GM12801 (cell line): ENCODE data around the gene HSP90B1.

Experiments used
- TF ChIP-seq, protein P1 (sequence below): IDR thresholded peaks from one replicate; pipeline ENCODE4 v1.5.1; 2011; ENCODE audit warnings: control low read depth; ENCODE audit not compliant: insufficient read length; ENCODE audit errors: extremely low read depth

Gene HSP90B1

DNA sequence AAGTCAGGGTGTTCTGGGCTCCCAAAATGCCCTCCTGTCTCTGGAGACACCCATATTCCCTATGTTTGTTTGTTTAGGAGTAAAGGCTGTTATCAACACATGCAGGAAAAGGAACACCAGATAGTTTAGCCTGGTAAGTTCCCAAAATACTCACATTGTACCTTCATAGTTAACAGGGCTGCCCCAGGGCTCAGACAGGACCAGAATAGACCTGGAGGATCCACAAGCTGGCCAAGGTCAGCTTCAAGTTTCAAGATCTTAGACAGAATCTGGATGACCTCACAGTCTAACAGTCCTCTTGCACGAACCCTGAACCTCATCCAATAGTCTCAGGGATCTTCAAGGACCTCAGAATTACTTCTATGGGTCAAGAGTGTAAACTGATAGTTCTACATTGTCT, 18.1 kb upstream of the HSP90B1 start:
- TF ChIP-seq, protein P1, sequence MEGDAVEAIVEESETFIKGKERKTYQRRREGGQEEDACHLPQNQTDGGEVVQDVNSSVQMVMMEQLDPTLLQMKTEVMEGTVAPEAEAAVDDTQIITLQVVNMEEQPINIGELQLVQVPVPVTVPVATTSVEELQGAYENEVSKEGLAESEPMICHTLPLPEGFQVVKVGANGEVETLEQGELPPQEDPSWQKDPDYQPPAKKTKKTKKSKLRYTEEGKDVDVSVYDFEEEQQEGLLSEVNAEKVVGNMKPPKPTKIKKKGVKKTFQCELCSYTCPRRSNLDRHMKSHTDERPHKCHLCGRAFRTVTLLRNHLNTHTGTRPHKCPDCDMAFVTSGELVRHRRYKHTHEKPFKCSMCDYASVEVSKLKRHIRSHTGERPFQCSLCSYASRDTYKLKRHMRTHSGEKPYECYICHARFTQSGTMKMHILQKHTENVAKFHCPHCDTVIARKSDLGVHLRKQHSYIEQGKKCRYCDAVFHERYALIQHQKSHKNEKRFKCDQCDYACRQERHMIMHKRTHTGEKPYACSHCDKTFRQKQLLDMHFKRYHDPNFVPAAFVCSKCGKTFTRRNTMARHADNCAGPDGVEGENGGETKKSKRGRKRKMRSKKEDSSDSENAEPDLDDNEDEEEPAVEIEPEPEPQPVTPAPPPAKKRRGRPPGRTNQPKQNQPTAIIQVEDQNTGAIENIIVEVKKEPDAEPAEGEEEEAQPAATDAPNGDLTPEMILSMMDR = no peak

DNA sequence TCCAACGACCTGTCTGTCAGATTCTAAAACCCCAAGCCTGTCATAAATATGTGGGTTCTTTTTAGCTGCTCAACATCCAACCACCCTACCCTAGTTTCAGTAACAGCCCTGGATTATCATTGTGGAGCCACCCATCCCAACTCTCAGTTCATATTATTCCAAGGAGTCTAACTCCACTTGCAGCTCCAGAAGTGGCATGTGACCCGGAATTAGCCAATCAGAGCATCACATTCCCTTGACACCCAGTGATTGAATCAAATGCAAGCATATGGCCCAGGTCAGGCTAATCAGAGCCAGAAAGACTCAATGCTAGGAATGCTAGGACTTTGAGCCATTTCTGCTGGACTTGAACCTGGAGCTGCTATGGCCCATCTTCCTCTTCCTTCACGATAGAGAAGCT, 17.1 kb upstream of the HSP90B1 start:
- TF ChIP-seq, protein P1 = no peak

DNA sequence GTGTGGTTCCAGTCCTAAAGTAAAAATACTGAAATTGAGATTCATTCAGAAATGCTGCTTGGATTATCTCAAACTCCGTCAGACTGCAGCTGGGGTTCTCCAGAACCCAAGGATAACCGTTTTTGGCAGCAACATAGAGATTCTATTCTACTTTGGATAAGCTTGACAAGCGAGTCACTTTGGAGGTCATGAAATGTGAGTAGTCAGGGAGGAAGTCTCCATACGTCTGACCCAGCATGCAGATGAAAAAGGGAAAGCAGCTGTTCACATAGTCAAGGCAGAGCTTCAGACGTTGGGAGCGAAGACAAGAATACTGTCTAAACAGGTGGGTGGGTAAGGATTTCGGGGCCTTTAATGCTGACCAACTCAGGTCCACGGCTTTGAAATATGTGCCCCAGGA, 14.9 kb upstream of the HSP90B1 start:
- TF ChIP-seq, protein P1 = no peak

DNA sequence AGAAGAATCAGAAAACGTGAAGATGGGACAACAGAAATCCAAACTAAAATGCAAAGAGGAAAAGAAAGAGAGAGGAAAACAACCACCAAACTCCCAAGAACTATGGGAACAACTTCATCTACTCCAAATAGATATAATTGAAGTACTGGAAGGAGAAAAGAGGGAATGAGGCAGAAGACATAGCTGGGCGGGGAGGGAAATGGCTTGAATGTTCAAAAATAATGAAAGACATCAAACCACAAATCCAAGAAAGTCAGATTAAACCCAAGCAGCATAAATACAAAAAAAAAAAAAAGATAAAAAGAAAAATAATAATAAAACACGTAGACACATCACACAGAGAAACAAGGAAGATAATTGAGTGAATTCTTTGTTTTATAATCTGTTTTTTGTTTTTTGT, 12.3 kb upstream of the HSP90B1 start:
- TF ChIP-seq, protein P1 = no peak

DNA sequence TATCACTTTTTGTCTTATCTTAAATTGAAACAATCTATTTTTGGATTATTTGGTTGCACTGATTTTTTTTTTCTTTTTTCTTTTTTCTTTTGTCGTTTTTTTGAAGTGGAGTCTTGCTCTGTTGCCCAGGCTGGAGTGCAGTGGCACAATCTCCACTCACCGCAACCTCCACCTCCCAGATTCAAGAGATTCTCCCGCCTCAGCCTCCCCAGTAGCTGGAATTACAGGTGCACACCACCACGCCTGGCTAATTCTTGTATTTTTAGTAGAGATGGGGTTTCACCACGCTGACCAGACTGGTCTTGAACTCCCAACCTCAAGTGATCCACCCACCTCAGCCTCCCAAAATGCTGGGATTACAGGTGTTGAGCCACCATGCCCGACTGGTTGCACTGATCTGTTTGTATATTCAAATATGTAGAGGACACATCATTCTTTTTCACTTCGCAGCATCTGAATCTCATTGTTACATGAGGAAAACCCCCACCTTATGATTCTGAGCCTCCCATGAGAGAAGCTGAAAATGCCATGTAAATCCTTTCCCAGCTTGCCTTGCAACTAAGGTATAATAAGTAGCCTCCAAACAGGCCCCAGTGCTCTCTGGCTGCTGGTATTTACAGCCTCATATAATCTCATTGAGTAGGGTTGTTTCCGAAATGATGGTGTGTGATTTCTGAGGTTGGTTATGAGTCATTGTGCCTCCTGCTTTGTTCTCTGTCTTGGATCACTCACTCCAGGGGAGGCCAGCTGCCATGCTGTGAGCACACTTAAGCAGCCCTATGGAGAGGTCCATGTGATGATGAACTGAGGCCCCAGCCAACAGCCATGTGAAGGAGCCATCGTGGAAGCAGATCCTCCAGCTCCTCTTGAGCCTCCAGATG, 5.2 kb upstream of the HSP90B1 start:
- TF ChIP-seq, protein P1 = no peak

DNA sequence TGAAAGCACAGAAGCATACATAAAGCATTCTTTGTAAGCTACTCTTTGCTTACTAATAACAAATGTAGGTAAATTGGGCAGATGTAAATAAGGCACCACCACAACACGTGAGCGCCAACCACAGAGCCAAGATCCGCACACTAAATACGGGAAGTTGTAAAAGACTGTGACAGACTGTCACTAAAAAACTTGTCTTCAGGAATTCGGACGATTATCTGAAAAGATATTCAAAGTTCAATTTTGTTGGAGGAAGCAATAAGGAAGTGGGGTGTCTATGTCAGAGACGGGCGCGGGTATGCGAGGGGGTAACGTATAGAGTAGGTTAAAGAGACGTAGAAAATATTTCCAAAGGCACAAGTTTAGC, 1.5 kb upstream of the HSP90B1 start:
- TF ChIP-seq, protein P1 = no peak

DNA sequence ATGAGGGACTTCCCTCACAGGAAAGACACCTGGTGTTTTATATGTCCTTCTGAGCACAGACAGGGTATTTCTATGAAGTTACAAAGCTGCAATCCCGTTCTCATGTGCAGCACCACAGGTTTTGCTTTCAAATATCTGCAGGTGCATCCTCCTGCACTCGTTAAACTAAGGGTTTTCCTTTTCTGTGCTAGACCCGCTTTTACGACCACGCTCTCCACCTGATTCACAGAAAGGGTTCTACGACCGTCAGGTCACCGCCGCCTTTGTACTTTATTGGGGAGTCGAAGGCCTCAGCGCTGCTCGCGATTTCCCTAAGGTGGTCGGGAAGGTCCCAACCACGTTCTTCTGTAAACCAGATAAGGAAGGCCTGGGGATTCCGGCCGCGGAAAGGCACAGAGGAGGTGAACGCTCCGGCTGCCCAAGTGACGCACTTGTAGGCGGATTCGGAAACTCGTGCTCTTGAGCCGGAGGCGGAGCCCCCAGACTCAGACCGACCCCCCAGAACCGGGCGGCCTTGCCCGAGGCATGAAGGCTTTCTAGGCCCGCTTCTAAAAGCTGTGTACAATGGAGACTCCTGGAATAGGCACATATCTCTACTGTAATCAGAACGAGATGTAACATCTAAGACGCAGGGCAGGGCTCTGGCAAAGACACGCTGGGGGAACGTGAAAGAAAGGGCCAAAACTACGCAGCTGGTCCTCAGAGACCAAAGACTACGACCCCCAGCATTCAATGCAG, 995 bp upstream of the HSP90B1 start:
- TF ChIP-seq, protein P1 = no peak
